OCI-LY3 (cell line): ENCODE data around the gene CADM2.
A peak's percentile ranks its signal among the peaks of the same experiment; 100 is the strongest.

Source experiments
- H2AFZ ChIP-seq: fragments of 200-600, 300-600 bp; shearing (Covaris generic); 2 replicates; pipeline ENCODE4 v1.6.0; 2014; ENCODE audit warnings: antibody characterized with exemption, low read depth, low read length
- H3K27ac ChIP-seq: fragments of 200-600, 300-600 bp; sonication (generic); 2 replicates; pipeline ENCODE4 v1.5.1; 2014; ENCODE audit warnings: mild to moderate bottlenecking, low read length, moderate library complexity, mixed read lengths
- H3K27me3 ChIP-seq: fragments of 200-600, 300-600 bp; sonication (generic); 2 replicates; pipeline ENCODE4 v1.6.1; 2014; ENCODE audit warnings: low read depth, low read length, mixed read lengths
- H3K36me3 ChIP-seq: fragments of 200-600, 300-600 bp; sonication (generic); replicated peaks from 2 replicates; pipeline ENCODE3; 2014; ENCODE audit warnings: low read depth, low read length, mixed read lengths
- H3K4me1 ChIP-seq: fragments of 300-600, 200-600 bp; sonication (generic); 2 replicates; pipeline ENCODE4 v1.6.1; 2014; ENCODE audit warnings: low read length, mixed read lengths
- H3K4me2 ChIP-seq: fragments of 200-600, 300-600 bp; sonication (generic); 2 replicates; pipeline ENCODE4 v1.6.1; 2014; ENCODE audit warnings: low read length, mixed read lengths
- H3K4me3 ChIP-seq: fragments of 300-600, 200-600 bp; sonication (generic); 2 replicates; pipeline ENCODE4 v1.5.1; 2014; ENCODE audit warnings: antibody characterized with exemption, mild to moderate bottlenecking, low read length, moderate library complexity
- H3K79me2 ChIP-seq: fragments of 300-600, 200-600 bp; shearing (Covaris generic); 2 replicates; pipeline ENCODE4 v1.6.1; 2014; ENCODE audit warnings: mild to moderate bottlenecking, low read length, mixed read lengths
- H3K9ac ChIP-seq: fragments of 300-600, 200-600 bp; shearing (Covaris generic); 2 replicates; pipeline ENCODE4 v1.6.0; 2014; ENCODE audit warnings: mild to moderate bottlenecking, low read length, moderate library complexity
- H3K9me3 ChIP-seq: fragments of 200-600, 300-600 bp; shearing (Covaris generic); 2 replicates; pipeline ENCODE4 v1.6.1; 2014; ENCODE audit warnings: low read length, mixed read lengths; ENCODE audit not compliant: insufficient read depth
- H4K20me1 ChIP-seq: fragments of 200-600, 300-600 bp; sonication (generic); 2 replicates; pipeline ENCODE4 v1.6.1; 2016; ENCODE audit warnings: low read length, mixed read lengths; ENCODE audit not compliant: insufficient read depth
- EZH2phosphoT487 ChIP-seq: fragments of 200-600 bp; shearing (Covaris generic); IDR thresholded peaks from 2 replicates; pipeline ENCODE4 v1.6.1; 2018; ENCODE audit warnings: antibody characterized with exemption, mixed run types, low read depth
- TF ChIP-seq, protein P1 (sequence below): fragments of 200-600, 300-600 bp; sonication (generic); IDR thresholded peaks from 2 replicates; pipeline ENCODE4 v1.5.1; 2014; ENCODE audit warnings: antibody characterized with exemption, low read length, low read depth

CADM2 gene

GRCh38 chr3:85483986-85484385 lies 525.2 kb downstream of the CADM2 start:
- Histone ChIP-seq H4K20me1 (no peaks in the 10 kb centered on the region), H3K36me3 (no peaks in the 10 kb centered on the region), H3K4me1 (peaks cover 12% of the 10 kb centered on the region), H3K9ac (no peak overlapping the region), H3K4me3 (no peak overlapping the region), H2AFZ (no peak overlapping the region), H3K27me3 (no peaks in the 10 kb centered on the region), H3K79me2 (no peaks in the 10 kb centered on the region), H3K27ac (no peak overlapping the region), H3K4me2 (no peak overlapping the region), H3K9me3 (no peaks in the 10 kb centered on the region)
- TF ChIP-seq, protein P1, sequence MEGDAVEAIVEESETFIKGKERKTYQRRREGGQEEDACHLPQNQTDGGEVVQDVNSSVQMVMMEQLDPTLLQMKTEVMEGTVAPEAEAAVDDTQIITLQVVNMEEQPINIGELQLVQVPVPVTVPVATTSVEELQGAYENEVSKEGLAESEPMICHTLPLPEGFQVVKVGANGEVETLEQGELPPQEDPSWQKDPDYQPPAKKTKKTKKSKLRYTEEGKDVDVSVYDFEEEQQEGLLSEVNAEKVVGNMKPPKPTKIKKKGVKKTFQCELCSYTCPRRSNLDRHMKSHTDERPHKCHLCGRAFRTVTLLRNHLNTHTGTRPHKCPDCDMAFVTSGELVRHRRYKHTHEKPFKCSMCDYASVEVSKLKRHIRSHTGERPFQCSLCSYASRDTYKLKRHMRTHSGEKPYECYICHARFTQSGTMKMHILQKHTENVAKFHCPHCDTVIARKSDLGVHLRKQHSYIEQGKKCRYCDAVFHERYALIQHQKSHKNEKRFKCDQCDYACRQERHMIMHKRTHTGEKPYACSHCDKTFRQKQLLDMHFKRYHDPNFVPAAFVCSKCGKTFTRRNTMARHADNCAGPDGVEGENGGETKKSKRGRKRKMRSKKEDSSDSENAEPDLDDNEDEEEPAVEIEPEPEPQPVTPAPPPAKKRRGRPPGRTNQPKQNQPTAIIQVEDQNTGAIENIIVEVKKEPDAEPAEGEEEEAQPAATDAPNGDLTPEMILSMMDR = no peak
- no peak for TF ChIP-seq EZH2phosphoT487

GRCh38 chr3:85487375-85487774 lies 528.6 kb downstream of the CADM2 start:
- Histone ChIP-seq H3K79me2 (no peaks in the 10 kb centered on the region), H3K4me3 (no peak overlapping the region), H3K27me3 (no peaks in the 10 kb centered on the region), H3K36me3 (no peaks in the 10 kb centered on the region), H3K4me2 (no peak overlapping the region), H3K9me3 (no peaks in the 10 kb centered on the region), H3K9ac (no peak overlapping the region), H3K4me1 (peaks cover 2% of the 10 kb centered on the region), H4K20me1 (no peaks in the 10 kb centered on the region), H3K27ac (no peak overlapping the region), H2AFZ (peak overlapping the region; percentile 42; the same call in 1 of the 2 replicates)
- TF ChIP-seq, protein P1 = no peak
- TF ChIP-seq EZH2phosphoT487 = no peak

DNA sequence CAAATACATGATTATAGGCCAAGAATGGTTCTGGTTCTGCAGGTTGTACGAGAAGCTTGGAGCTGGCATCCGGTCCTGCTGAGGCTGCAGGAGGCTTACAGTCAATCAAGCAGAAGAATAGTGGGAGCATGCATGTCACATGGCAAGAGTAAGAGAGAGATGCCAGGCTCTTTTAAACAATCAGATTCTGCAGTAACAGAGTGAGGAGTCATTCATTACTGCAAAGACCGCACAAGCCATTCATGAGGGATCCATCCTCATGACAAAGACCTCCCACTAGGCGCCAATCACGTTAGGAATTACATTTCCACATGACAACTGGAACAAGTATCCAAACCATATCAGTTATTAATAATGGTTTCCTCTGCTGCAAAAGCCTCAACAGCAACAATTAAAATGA lies 536.8 kb downstream of the CADM2 start:
- no peak for TF ChIP-seq EZH2phosphoT487
- TF ChIP-seq, protein P1 = no peak
- H3K9me3 ChIP-seq = no peaks in the 10 kb centered on the region

GRCh38 chr3:85498177-85498576 lies 539.4 kb downstream of the CADM2 start:
- no peak overlapping the region for H3K4me3 ChIP-seq
- no peak overlapping the region for H3K9ac ChIP-seq
- no peaks in the 10 kb centered on the region for H3K79me2 ChIP-seq
- H3K9me3 ChIP-seq = no peaks in the 10 kb centered on the region
- no peaks in the 10 kb centered on the region for H3K27me3 ChIP-seq
- H3K4me2 ChIP-seq = 0 out of 2 replicates have a peak overlapping the region, but pooled peaks have one; percentile 1
- peaks cover 5% of the 10 kb centered on the region; the same call in 1 of the 2 replicates for H3K4me1 ChIP-seq
- H2AFZ ChIP-seq = peak overlapping the region; percentile 47; the same call in 1 of the 2 replicates
- TF ChIP-seq, protein P1 = no peak
- TF ChIP-seq EZH2phosphoT487 = no peak
- H3K27ac ChIP-seq = no peak overlapping the region
- H3K36me3 ChIP-seq = no peaks in the 10 kb centered on the region
- H4K20me1 ChIP-seq = no peaks in the 10 kb centered on the region

More for the DNA sequence above, 536.8 kb downstream of the CADM2 start:
- H3K9ac ChIP-seq = no peak overlapping the region
- H3K4me2 ChIP-seq = no peak overlapping the region
- H2AFZ ChIP-seq = no peak overlapping the region
- no peaks in the 10 kb centered on the region for H3K79me2 ChIP-seq
- H4K20me1 ChIP-seq = no peaks in the 10 kb centered on the region
- H3K27ac ChIP-seq = no peak overlapping the region
- peaks cover 5% of the 10 kb centered on the region; the same call in 1 of the 2 replicates for H3K4me1 ChIP-seq
- no peak overlapping the region for H3K4me3 ChIP-seq
- H3K27me3 ChIP-seq = no peaks in the 10 kb centered on the region
- no peaks in the 10 kb centered on the region for H3K36me3 ChIP-seq
